Suppressor macrophage treated with lipopolysaccharide for 1 hour (primary cell): ENCODE measurements around the gene SLC24A3.
A peak's percentile ranks its signal among the peaks of the same experiment; 100 is the strongest.

ENCODE experiments used
- DNase-seq, 3 donors: peaks; one replicate each; pipeline ENCODE4 v3.0.0-alpha.2; 2020 to 2022

Gene SLC24A3

DNA sequence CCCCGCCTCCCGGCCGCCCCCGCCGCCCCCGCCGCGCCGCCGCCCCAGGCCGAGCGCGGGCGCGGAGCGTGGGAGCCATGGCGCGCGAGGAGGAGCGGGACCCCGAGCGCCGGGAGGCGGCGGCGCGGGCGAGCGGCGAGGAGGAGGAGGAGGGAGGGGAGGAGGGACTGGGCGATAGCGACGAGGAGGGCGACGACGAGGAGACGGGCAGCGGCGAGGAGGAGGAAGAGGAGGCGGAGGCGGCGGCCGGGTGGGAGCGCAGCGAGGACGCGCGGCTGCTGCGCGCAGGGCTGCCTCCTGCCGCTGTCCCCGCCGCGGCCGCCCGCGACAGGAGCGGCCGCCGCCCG, at the start of gene SLC24A3:
Gene SLC24A3 (plus strand): TSS at position 174 of the 347 bp plus-strand sequence.
- DNase-seq: no peak

DNA sequence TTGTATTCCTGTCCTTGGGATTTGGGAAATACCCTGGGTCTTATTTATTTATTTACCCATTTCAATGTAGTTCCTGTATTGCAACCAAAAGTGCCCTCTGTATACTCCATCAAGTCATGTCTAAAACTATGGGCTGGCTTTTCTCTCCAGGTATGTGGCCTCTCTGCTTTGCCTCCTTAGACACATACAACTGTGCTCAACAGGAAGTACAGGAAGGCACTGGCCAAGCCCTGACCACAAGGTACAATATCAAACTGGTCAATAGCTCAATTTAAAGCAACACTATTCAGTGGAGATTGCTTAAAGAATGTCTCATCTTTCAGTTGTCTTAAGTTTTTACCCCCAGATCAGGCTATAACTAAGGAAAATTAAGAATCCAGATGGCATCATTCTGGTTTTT, 42.3 kb upstream of the SLC24A3 start:
- no peak for DNase-seq

DNA sequence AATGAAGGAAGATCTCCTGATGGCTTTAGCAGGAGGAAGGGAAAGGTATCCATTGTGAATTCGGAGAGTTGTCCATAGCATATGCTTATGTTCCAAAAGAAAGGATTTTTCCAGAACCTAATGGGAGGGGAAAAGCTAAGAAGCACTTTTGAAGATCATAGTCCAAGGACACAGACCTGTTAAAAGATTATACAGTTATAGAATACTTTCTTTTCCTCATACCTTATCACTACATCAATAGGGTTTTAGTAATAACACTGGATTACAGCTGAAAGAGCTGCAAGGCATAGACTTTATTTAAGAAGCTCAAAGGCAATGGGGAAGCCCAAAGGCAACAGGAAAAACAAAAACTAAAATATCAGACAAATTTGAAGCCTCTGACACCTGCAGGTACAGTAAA, 39.8 kb upstream of the SLC24A3 start:
- DNase-seq: no peak

DNA sequence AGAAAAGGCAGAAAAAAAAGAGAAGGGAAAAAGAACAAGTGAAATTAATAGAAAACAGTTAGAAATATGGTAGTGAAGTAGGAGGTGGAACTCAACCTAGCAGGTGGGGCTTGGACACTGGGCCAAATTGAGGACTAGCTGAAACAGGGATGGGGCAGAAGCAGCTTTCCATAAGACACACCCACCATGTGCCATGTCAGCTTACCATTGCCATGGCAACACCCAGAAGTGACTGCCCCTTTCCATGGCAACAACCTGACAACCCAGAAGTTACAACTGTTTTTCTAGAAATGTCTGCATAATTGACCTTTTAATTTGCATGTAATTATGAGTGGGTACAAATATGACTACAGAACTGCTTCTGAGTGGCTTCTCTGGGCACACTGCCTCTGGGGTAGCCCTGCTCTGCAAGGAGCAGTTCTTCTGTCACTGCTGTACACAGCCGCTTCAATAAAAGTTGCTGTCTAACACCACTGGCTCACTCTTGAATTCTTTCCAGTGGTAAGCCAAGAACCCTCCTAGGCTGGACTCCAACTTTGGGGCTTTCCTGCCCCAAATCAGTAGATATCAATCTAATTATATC, 35.9 kb upstream of the SLC24A3 start:
- peak in 1 of 3 donors; percentile 13 for DNase-seq

DNA sequence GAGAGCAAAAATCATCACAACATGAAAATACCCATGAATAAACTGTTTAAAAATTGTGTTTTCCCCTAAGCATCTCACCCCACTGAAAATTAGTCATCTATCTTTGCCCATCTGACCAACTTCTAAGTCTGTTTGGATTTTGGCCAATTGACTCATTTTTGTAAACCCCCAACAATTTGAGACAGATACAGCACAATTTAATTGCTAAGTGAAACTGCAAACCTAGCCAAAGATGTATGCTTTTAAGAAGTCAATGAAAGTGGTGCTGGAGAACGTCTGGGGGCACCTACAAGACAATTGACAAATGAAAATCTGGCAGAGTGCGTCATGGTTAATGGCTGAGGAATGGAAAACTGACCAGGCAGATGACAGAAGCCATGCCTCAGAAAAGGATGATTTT, 30.9 kb upstream of the SLC24A3 start:
- peak in 2 of 3 donors; percentile 15 to 32 for DNase-seq

DNA sequence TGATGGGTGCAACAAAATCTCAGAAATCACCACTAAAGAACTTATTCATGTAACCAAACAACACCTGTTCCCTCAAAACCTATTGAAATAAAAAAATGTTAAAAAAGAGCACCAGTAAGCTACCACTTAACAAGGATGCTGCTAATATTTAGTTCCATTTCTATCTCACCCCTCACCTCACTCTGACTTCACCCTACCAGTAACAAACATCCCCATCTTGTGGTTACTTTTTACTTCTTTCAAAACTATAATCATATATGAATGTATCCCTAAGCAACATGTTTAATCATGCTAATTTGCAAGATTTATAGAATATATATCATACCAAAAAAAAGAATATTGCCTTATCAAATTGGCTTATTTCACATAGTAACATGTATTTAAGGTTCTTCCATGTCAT, 27.4 kb upstream of the SLC24A3 start:
- DNase-seq: peak in 2 of 3 donors; percentile 11 to 21

DNA sequence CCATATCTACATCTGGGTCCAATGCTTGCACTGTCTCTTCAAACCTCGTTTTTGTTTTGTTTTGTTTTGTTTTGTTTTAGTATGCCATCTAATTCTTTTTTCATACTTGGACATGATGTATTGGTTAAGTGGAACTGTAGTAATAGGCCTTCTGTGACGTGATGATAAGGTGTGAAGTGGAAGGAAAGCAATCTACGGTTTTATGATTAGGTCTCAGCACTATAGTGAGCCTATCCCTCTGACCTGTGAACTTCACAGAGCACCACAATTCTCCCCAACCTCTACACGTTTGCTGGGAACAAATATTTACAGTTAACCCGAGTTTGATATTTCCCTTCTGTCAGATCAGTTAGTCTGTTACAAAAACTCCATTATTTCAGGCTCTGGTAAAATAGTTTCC, 19.1 kb upstream of the SLC24A3 start:
- no peak for DNase-seq

DNA sequence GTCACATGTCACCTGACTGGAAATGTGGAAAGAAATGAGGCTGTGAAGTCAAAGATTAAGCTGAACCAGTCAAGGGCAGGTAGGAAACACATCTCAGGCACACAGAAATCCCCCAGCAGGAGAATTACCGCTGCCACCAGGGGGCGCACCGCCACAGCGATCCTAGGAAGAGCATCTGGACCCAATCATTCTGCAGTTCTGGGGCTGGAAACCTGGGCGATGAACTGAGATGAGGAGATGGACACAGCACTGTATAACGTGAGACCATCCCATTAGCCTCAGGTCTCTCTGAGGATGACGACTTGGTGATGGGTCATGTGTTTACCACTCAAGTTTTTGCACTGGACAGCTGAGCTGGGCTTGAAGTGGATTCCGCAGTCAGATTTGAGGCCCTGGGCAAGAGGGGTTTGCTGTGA, 6.5 kb upstream of the SLC24A3 start:
- DNase-seq: peak; percentile 71 to 88 (median 82)

DNA sequence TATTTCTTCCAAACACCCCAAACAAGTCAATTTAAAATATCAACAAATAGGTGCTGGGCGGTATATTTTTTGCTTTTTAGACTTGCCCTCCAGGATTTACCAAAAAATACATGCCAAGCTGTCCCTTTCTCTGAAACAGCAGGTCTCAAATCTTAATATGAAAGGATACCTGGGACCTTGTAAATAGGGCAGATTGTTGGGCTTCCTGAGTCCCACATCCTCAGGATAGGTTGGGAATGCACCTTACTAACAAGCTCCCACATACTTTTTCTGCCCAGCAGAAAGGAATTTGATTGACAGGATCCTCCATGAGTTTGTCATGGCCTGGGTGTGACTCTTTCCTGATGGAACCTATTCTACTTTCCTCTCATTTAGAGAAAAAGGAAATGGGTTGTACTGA, 4.9 kb upstream of the SLC24A3 start:
- DNase-seq: no peak

DNA sequence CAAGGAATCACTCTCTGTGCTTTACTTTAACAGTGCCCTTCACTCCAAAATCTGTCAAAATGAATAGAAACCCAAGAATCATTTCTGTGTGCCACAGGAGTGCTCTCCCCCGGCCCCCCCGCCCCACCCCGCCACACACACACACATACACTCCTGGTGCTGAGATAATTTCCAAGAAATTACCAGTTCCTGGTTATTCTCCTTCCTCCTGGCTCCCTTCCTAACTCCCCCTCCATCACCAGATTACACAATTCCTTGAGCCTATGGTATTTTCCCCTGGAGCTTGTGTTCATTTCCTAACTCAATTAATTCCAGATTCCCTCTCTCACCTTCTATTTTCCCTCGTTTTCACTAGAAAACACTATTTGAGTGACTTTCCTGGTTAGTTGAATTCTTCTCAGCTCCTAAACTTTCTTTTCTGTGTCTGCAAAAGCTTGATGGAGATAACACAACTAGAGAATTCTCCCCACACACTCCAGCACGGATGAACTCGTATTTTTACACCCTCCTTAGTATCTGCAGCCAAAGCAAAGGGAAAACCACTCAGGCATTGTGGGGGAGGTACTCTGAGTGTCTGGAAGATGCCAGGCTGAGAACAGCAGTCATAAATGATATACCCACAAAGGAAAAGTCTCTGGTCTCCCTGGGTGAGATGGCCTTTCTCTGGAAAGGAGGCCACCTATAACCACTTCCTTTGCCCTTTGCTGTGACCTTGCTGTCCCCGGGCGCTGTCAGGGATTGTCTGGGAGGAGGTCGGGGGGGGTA, 1.9 kb upstream of the SLC24A3 start:
- peak in 1 of 3 donors; percentile 11 for DNase-seq

DNA sequence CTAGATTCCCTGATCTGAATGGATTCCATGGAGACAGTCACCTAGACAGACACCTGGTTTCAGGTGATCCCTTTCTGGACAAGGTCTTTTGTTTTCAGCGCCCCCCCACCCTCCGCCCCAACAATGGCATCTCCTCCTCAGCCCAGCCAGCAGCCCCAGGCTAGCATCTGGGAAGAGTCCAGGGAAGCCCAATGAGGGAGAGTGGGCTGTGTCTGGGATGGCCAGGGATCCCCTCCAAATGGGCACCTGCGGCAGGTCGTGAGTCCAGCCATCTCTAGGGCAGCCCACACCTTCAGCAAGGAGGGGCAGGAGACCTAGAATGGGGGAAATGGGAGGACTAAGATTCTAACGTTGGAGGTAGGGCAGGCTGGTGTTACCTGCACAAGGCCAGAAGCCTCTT, 1.2 kb upstream of the SLC24A3 start:
- DNase-seq: no peak

DNA sequence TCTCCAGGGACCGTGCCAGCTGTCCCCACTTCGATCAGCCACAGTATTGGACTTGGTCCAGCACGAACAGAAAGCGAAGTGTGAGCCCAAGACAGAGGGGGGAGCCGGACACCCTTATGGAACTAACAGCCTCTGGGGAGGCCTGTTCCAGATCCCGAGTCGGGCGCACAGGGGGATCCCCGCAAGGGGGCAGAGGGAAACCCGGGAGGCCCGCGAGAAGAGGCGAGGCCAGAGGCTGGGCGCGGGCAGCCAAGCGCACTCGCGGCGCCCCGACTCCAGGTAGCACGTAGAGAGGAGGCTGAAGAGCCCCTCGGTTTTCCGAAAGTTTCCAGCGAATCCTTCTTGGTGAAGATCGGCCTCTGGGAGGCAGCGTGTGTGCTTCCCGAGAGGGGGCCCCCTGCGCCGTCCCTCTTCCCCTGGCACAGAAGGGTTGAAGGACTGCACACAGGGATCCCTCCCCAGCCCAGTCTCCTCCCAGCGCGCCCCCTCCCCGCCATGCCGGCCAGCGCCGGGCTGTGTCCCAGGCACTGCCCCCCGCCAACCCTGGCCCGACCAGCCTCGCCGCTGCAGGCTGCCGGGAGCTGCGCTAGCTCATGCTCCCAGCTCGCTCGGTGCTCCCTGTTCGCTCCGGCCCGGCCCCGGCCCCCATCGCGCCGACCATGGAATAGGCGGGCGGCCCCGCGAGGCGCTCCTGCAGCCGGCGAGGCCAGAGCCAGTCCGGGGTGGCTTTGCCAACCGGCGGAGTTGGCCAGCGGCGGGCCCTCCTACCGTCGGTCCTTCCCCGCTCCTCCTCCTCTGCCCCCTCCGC, 577 bp upstream of the SLC24A3 start:
- peak; percentile 34 to 66 (median 36) for DNase-seq

DNA sequence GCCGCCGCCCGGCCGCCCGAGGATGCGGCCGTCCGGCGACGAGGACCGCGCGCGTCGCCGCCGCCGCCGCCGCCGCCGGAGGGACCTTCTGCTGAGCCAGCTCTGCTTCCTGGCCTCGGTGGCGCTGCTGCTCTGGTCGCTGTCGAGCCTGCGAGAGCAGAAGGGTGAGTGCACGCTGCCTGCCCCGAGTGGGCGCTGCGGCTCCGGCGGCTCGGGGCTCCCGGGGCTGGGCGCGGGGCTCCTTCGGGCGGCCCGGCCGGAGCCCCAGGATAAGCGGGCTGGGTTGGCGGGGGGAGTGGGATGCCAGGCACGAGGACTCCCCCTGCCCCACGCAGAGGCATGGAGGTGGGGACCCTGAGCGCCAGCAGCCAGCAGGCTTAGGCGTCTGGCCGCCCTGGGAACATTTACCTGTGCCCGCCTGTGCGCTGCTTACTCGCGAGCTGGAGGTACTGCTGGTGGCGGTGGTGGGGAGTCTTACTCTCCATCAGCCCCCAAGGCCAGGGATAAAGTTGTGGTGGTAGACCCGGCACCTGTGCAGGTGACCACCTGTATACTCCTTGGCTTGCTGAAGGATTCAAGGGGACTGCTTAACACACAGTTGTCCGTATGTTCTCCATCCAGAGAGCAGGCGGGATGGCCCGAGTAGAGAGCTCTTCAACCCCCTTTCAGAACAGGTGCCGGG, 520 bp downstream of the SLC24A3 start:
- peak; percentile 78 to 89 (median 82) for DNase-seq

DNA sequence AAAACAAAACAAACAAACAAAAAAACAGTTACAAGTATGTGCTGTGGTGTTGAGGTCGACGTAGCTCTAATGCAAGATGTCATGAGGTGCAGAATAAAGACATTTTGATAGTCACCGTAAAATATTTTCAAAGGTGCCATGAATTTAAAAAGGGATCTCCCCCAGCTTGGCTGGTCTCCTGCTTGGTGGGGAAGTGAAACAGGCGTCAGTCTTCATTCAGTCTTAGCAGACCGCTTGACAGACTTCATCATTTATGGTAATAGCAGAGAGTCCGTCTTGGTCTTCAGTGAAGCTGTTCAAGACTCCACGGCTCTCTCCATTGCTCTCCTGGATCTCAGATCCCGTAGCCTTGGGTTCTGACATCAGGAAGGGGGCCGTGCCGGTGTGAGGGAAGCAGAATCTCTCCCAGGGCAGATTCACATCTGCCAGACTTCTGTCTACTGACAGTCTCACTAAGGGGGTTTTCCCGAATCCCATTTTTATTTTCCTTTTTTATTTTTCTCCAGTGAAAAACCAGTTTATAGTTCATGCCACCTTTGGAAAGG, 1.6 kb downstream of the SLC24A3 start:
- peak; percentile 32 to 39 (median 39) for DNase-seq

DNA sequence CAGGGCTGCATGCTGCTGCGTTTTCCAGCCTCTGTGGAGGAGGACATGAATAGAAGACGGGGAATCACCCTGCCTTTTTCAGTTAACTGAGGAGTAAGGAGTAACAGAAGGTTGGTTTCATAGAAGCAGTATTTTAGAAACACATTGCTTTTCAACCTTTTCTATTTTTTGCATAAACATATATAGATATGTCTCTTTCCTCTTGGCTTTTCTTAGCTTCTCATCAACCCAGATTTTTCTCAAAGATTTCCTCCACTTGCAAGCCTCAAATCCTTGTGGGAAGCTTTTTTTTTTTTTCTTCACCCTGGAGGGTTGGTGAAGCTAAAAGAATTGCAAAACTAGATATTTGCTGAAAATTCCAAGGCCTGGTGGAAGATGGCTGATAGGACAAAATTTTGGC, 6.0 kb downstream of the SLC24A3 start:
- no peak for DNase-seq

DNA sequence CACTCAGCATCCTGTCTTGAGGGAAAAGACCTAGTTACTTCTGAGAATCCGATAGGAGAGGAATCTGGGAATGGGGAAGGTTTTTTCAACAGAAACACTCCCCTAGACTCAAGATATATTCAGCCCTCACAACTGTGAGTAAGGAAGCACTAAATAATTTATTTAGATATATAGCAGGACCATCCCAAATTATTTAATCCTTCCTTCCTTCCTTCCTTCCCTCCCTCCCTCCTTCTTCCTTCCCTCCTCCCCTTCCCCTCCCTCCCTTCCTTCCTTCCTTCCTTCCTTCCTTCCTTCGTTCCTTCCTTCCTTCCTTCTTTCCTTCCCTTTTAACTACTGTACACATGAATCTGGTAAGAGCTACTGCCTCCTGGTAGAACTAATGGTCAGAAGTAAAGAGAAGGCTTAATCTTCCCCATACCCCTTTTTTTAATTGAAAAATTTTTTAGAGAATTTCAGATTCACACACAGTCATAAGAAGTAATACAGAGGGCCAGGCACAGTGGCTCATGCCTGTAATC, 10.1 kb downstream of the SLC24A3 start:
- DNase-seq: no peak

DNA sequence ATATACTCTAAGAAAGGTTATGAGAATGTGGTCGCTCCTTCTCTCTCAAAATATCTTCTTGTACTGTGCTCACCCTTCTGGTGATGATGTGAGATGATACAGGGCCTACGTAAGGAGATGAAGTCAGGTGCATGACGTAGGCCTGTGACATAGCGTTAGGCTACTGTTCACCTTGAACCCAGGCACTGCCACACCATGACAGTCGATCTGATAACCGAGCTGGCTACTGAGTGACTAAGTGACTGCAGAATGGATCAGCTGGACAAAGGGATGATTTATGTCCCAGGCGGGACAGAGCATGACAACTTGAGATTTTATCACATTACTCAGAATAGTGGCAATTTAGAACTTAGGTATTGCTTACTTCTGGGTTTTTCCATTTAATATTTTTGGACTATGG, 11.2 kb downstream of the SLC24A3 start:
- DNase-seq: no peak

DNA sequence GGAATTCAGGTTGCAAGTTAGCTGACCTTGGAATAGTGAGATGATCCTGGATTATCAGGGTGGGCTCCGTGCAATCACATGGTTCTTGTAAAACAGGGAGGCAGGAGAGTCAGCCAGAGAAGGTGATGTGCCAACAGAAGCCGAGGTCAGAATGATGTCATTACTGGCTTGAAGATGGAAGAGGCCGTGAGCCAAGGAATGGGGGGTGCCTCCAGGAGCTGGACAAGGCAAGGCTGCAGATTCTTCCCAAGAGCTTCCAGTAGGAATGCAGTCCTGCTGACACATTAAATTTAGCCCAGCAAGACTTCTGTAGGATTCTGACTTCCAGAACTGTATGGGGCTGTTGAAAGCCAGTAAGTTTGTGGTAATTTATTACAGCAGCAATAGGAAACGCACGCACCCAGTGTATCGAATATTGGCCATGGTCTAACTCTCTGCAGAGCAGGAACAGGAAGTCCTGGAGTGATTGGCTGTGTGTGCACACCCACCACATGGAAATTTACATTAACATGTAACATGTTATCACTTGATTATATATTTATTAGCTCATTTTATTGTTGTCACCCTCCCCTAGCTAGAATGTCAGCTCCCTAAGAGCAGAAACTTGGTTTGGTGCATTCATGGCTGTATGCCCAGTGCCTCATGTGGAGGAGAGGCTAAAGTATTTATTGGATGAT, 19.1 kb downstream of the SLC24A3 start:
- DNase-seq: no peak

DNA sequence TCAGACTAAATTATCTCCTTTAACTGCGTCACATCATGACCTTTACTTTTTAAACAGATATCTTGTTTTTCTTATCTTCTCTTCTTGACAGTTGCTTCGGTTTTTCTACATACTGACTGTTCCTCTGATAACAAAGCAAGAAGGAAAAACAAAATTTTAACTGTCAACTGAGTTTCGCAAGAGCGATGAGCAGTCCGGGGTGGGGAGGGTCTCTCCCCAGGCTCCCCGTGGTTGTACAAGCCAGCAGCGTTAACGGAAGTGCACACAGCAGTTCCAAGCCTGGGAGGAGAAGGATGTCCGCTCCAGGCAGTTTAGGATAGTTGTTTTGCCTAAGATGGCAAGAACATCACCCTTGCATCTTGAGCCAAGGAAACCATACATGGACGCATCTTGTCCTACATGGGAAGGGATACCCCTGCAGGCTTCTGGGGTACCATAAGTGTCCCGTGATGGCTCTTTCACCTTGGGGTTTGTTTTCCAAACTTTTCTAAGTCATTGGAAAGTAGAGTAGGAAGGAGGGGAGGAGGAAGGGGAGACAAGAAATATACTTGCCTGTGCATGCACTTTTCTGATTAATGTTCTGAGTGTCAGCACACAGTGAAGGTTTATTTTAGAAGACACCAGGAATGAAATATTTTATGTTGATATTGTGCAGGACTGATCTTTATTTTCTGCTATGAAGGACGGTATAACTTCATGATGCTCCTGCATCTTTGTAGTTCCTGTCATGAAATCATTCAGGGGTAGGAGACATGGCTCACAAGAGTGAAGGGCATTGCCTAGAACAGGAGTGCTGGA, 20.8 kb downstream of the SLC24A3 start:
- DNase-seq: peak; percentile 27 to 64 (median 53)

DNA sequence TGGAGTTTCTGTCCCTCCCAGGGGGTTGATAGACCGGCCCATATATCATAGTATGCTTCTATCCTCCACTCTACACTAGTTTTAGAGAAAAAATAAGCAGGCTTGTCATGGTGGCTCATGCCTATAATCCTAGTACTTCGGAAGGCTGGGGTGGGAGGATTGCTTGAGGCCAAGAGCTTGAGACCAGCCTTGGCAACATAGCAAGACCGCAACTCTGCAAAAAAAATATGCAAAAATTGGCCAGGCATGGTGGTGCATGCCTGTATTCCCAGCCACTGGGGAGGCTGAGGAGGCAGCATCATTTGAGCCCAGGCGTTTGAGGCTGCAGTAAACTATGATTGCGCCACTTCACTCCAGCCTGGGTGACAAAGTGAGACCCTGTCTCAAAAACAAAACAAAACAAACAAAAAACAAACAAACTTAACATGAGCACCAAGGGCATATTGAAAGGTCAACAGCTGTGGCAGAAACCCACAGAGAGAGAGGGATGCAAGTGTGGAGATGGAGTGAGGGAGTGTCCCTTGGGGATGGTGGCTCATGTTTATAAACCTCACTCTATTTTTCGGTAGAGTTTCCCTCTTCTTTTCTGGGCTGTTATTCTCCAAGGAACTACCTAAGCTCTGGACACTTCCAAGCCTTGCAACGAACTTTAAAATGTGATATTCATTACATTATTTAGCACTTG, 24.1 kb downstream of the SLC24A3 start:
- no peak for DNase-seq

DNA sequence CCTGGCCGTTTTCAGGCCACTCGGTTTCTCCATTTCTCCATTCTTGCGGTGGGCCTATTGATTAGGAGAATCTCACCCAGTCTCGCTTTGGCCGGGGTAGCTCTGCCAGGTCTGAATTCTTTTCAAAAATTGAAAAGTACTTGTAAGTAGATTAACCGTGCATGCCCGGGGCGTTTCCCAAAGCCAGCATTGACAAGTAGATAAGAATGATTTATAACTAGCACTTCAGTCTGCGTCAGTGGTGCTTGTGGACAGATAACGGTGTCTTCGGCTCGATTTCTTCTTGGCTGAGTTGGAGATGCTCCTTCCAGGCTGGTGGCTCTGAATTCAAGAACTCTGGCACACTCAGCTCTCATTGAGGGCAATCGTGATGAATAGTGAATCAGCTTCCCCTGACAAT, 29.0 kb downstream of the SLC24A3 start:
- DNase-seq: no peak
